GM21786 (cell line): ENCODE measurements around the gene BTRC.
"Not testable (repeated sequence)": the region's sequence is repeated elsewhere in the genome, so short reads cannot be mapped to it uniquely, and the experiment has no call there.

ENCODE experiments used
- ATAC-seq: cut with Tn5 transposase; IDR thresholded peaks from one replicate; pipeline ENCODE4 v1.9.1; 2021; ENCODE audit not compliant: unreplicated experiment

BTRC gene

DNA sequence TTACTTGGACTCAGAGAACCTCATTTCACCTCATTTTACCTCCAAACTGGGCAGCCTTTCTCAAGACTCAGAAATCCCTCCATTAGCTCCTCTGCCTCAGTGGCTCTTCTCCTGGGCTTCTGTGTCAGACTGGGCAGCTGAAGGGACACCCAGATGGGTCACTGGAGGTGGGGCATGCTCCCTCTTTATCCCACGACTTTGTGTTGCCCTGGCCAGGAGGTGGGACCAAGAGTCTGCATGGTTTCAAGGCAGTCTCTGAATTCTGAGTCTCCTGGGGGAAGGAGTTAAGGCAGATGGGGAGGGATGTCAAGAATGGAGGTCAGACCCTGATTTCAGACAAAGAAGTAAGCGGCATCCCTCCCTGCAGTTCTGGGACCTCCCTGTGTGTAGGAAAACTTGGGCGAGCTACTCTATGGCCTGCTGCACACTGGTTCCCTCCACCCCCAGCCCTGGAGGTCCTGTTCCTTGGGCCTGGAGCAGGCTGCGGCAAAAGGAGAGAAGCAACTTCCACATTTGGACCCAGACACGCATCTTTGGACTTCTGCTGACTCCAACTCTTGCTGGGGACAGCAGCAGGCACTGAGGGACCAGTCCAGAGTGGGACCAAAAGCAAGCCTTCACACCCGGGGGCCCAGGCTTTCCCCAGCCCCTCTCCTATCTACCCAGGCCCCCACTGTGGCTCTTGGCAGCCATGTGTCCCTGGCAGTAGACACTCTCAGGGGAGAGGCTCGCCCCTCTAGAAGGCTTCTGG is 223.3 kb downstream of the BTRC start:
- ATAC-seq = no peak

DNA sequence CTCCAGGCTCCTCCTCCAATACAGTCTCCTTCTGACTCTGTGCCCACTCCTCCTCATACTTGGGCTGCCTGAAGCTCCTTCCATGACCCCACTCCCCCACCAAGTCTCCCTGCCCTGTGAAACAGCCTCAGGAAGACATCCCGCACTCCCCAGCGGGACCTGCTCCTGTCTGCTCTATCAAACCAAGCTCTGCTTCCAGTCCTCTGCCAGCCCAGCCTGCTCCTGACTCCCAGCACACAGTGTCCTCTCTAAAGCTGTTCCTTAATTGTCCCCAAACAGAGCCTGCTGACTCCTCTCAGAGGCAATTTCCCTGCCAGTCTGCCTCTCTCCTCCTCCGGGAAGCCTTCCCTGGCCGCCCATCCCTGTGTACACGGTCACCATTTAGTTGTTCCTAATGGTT is 224.2 kb downstream of the BTRC start:
- no peak for ATAC-seq

DNA sequence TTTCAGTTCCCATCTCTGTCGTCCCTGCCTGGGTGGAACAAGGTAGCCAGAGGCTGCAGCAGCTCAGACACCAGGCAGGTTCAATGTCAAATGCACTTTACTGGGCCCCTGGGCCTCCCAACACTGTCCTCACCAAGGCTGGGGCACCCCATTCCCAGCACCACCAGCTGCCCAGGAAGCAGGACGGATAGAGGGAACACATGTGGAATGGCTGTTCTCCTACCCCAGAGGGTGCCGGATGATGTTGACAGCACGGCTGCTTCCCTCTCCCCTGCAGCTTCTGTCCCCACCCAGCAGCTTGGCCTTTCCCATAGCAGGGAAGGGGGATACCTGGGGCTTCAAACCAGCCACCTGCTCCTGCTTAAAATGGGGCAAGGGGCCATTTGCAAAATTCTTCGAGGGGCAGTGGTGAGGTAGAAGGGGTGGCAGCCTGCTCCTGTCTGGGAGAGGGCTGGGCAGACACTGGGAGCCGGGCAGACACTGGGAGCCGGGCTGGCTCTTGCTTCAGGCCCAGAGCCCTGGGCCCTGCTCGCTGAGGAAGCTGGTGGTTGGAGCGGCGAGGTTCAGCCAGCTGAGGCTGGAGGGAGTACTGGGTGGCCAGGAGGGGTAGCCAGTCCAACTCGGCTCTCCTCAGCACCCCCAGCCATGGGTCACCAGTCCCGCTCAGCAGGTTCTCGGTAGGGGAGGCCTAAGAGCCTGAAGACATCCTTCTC is 225.0 kb downstream of the BTRC start:
- no peak for ATAC-seq

DNA sequence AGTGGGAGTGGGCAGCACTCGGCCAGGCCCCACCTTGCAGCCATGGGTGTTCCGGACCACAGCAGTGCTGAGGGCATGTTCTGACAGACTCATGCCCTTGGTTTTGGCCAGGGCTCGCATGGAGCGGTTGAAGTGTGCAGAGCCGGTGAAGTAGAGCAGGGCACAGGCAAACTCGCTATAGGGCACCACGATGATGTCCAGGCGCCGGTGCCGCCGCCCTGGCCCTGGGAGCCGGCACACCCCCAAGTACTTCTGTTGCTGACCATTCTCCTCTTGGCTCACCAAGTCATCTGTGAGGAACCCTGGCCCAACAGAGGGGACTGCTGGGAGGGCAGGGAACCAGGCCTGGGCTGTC is 225.5 kb downstream of the BTRC start:
- ATAC-seq = no peak

DNA sequence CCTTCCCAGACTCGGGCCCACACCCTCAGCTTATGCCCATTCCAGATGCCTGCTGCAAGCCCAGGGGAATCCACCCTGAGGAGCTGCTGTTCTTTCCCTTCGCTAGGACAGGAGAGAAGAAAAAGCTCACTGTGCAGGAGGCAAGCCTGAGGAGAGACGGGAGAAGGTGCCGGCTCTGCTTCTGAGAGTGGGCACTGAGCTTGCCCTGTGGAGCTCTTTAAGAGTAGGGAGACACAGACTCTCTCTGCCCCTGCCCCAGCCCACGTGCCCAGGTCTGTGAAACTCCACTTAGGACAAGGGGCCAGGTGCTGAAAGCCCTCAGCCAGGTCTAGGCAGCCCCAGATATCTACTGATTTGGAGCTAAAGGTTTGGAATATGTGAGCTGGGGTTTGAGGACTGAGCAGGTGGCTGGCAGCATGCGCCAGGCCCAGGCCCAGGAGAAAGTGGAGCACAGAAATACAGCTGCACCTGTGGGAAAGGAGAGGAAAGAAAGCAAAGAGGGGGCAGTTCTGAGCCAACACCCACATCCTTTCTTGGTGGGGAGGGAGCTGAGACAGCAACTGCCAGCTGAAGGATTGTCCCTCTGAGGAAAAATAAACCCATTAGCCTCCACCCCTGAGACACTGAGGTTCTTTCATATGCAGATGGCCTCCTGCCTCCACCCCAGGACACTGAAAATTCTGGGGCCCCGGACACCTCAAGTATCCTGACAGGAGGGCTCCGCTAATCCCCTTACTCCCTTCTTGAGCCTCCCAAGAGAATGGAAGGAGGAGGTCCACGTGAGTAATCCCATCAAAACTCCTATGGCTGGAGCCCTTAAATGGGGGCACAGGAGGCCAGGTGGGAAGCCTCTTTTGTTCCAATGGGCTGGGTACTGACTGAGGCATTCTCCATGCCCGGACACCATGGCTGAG is 226.8 kb downstream of the BTRC start:
- no peak for ATAC-seq

DNA sequence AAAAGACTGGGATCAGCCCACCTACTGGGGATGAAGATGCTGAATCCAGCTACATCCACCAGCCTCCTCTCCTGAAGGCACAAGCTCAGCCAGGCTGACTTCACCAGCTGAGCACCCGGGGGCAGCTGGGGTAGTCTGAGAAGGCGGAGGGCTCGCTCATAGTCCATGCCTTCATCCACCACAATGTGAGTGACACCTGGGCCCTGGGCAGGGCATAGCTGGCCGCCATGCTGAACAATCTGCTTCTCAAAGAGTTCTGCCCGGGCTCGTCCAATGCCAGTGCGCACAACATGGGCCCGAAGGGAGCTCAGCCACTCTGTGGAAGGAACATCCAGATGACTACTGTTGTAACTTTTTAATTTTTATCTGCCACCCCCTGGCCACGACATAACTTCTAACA is 231.9 kb downstream of the BTRC start:
- no peak for ATAC-seq

DNA sequence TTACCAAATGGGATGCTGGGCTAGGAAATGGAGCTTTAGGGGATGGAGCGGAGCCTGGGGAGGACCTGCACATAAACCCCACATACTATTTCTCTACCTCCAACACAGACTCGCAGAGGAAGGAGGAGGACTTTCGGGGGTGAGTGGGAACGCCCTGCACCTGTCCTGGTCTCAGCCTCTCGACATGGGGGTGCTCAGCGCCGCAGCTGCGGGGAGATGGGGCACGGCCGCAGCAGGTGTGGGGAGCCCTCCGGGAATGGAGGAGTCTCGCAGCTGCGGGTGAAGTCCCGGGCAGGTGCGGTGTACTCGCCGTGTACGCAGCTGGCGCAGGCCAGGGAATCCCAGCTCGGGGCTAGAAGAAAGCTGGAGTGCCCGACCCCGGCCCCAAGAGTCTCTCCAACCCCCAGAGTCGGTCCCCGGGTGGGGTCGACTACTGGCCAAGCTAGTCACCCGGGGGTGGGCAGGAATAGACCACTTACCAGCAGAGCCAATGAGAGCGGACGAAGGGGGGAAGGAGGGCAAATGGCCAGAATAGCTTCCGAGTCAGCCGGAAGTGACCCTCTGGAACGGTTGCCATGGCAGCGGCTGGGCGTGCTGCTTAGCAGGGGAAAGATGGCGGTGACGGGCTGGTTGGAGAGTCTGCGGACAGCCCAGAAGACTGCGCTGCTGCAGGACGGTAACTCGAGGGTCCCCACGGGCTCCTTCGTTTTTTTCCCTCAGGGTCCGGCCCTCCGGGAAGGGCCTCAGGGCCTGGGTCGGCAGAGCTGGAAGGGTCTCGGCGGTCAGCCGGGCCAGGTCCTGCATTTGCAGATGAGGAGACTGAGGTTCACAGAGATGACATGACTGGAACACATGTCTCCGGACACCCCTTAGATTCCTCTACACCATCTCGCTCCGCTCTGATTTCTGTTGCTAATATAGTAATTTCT is 234.0 kb downstream of the BTRC start, which contains the start of the genes DPCD and POLL:
Gene DPCD, plus strand, starts transcription at position 597 of the 929 bp plus-strand sequence. Its CDS starts 16 bp downstream, at position 613.
Gene POLL, minus strand, starts transcription at position 533 of the 929 bp plus-strand sequence. CDS start 897 bp downstream, outside the sequence.
- peak; percentile 99 for ATAC-seq

DNA sequence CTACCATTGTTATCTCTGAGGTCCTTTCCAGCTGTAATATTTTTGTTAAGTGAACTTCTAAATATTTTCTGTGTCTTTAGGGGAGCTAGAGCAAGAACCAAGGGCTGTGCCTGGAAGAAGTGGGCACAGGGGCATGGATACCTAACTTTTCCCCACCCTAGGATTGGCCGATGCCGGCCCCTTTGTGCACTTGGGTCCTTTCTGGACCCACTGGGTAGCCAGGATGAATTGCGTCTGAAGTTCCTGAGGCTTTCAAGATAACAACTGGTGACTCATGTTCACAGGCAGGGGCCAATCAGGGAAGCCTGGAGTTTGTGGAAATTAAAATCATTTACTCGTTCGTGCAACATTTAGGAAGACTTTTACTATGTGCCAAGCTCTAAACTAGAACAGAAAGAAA is 234.9 kb downstream of the BTRC start:
- ATAC-seq = no peak

DNA sequence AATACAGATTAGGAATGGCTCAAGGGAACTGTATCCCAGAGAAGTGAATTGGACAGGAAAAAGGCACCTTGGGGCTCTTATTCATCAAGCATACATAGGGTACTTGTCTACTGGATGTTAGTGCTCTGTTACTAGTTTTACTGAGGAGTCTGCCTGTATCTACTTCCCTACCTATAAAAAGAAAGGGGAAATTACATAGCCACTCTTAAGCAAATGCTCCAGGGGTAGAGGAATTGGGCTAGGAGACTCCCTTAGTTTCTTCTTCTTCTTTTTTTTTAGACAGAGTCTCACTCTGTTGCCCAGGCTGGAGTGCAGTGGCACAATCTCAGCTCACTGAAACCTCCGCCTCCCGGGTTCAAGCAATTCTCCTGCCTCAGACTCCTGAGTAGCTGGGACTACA is 239.4 kb downstream of the BTRC start:
- ATAC-seq = not testable (repeated sequence)

DNA sequence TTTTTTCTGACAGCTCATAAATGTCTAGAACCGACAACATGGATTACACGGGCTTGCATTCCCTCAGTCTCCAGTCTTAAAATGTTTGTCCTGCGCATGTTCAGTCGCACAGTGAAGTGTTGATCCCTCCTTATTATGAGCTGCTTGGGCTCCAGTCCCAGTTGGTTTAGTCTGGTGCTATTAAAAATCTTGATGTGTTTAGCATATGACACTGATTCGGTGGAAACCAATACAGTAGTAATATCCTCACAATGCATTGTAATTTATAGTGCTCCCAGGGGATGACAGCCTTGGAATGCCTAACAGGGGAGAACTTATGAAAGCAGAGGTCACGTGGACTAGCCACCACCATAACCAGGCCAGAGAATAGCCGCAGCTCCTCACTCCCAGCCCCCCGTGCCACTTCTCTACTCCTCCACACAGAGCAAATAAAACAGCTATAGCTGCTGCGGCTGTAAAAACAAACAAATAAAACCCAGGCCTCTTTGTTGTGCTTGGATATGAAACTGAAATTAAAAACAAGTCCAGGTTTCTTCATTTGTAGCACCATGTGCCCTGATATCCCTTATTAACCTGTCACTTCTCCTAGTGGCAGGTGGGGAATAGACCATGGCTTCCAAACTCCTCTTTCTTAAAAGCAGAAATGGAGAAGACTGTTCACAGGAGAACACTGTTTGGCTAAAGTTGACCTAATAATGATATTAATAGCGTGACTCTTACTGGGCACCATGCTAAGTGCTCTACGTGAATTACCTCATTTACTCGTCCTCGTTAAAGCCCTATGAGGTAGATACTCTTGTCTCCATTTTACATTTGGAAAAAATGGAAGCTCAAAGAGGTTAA is 241.8 kb downstream of the BTRC start:
- no peak for ATAC-seq

DNA sequence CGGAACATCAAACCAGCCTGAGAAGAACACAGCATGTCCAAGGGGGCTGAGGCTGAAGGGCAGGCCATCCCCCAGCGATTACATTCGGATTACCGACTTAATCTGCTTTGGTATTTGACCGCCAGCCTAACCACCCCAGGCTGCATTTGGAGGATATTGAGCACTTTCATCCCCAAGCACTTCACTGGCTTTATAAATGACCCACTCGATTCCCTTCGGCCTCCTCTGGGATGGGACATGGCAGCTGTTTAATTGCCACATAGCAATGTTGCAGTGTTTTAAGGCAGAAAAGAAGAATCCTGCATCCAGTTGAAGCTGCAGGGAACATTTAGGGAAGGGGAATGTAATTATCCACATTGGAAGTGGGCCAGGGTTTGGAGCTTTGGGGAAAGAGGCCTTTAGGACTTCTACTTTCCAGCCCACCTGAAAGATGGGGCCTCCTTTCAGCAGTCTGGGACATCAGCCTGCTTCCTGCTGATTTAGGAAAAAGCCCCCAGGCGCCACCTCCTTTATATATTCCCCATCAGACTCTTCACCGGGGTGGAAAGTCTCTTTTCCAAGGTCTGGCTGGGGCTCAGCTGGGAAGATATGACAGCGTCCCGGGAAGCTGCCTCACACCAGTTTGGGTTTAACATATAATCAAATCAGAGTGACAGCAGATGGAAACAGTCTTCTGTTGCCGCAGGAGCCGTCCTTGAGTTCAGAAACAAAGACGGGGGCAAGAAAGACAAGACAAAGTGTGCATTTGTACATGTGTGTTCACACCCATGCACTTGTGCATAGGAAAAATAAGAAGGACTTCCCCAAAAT is 243.3 kb downstream of the BTRC start:
- ATAC-seq = no peak

DNA sequence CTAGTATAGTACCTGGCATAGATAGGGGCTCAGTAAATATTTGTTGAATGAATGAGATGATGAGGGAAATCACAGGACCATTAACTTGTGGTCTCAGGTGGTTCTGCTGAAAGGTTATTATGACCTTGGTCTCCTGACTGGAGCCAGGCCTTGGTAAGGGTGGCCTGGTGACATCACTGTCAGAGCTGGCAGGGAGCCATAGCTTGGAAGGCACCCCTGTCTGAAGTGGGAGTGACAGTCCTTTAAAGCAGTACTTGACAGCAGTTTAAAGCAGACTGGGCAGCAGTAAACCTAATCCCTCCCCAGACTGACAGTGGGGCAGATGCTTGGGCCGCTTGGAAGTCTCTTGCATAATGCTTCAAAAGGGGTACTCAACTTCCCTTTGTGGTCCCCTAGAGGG is 247.6 kb downstream of the BTRC start:
- no peak for ATAC-seq

DNA sequence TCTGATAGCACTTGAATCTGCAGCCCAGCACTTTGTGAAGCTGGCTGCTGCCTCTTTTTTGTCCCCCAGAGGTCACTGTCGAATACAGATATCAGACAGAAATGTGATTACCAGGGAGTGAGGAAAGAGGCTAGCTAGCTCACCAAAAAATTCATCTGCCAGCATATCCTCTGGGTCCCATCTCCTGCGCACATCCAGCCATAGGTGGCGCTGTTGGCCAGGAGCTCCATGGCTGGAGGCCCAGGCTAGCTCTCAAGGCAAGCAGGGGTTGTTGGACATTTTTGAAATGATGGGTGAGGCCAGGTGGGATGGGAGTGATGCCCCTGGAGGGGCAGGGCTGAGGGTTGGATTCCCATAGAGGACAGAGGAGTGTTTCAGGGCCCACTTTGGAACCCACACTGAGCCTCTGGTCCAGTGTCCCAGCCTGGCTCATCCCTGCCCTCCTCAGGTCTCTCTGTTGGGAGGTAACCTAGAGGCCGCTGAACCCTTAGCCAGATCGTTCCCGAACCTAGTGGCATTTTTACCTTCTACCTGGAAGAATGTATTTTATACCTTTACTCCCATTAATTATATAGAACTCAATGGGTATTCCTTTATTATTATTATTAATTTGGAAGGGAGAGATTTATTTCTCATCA is 248.9 kb downstream of the BTRC start:
- no peak for ATAC-seq
